ENCODE measurements around the gene OSBPL10. TPM values are rescaled to one million over a fixed set of nuclear protein-coding genes. Genes with fewer than 3 reads are reported as not detected.

The OSBPL10 gene
- total RNA-seq, 1 donor from 2014 or later = 5.8 TPM

DNA sequence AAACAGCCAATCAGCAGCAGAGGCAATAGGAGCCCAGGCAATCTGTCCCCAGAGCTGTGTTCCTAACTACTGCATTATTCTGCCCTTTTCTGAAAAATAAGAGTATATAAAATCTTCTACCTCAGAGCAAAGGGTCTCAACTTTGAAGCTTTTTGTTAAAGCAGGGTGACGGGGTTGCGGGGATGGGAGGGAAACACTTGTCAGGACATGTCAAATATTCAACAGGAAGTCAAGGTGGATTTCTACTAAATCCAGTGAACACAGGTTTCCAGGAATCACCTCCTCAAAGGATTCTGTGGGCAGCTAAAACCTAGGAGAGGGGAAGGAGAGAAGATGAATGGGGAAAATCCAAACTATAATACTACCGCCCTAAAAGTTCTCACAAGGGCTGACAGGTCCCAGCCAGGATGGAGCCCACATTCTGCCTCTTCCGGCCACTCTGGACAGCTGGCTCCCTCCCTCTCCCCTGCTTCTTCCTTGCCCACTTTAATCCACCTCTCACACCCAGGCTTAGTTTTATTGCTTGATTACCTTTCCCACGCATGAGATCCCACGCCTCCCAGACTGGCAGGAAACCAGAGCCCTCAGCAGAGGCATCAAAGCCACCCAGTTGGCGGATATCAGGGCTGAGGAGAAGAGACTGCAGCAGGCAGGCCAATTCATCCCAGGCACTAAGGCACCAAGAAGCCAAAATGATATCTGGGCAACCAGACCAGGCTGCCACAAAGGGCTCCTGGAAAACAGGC is 77.2 kb downstream of the OSBPL10 start:
- DNase-seq (ENCODE audit: low spot score) = no peak
- intact Hi-C loops (cut with DNase I) = no loop called here

- DNase-seq (ENCODE audit: low spot score) = no peak
- intact Hi-C loops (cut with DNase I) = no loop called here
Observed at GRCh38 chr3:31900583-31900982, 80.5 kb downstream of the OSBPL10 start.

DNA sequence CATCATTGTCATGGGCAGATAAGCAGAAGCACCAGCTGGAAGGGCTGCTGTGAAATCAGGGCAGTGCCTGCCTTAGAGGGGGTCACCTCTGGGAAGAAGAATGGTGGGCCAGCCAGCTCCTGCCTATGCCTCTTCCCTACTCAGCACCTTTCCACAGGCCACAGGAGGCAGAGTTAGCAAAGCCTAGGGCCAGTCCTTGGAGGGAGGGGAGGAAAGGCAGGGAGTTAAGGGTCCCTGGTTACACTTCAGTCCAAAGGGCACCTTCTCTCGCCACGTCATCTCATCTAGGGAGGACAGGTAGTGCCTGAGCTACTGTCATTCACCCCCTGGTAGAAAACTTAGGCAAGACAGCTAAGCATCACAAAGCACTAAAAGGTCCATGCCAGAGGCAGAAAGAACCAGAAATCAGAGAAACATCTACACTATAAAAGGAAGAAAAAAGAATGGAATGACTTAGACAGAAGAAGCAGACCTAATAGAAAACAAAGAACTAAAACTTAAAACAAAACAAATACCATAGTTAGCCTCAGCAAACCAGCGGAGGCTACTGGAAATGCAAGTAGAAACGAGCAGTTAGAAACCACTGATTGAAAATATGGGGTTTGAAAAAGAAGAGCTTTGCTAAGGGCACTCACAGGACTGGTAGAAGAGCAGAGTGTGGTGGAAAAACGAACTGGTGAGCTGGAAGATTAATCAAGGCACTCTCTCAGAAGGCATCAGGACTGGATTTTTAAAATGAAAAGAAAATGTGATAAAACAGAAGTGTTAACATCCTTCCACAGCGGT is 84.2 kb downstream of the OSBPL10 start:
- no peak for DNase-seq (ENCODE audit: low spot score)

DNA sequence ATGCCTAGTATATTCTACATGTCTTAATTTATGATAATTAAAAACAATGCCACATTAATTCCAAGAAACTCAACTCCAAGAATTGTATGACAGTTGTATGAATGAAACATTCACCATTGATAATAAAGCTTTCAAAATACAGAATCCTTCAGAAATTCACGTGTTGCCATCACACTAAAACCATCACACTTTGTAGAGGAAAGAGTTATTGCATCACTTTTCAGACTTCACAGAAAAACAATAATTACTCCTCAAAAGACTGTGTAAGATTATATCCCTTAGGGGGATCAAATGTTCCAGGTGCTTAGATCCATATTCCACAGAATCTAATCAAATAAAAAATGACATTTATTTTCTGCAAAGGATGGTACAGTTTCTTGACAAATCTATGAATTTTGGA is 85.0 kb downstream of the OSBPL10 start:
- intact Hi-C loops (cut with DNase I) = no loop called here
- DNase-seq (ENCODE audit: low spot score) = no peak

More for the DNA sequence above, 84.2 kb downstream of the OSBPL10 start:
- intact Hi-C loops (cut with DNase I) = no loop called here

DNA sequence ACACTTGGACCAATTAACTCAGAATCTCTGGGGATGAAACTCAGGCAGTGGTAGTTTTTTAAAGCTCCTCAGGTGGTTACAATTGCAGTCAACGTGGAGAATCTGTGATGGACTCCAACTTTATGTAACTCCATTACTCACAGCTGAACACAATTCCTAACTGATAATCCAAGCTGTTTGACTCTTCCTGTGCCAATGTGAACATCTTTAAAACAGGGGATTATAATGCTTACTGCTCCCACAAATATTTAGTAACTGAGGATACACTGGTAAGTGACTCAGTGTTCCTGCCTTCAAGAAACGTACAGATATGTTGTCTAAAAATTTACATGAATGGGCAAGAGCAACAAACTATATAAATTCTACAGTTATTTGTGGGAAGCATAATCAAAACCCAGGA is 85.6 kb downstream of the OSBPL10 start:
- intact Hi-C loops (cut with DNase I) = no loop called here
- DNase-seq (ENCODE audit: low spot score) = no peak

DNA sequence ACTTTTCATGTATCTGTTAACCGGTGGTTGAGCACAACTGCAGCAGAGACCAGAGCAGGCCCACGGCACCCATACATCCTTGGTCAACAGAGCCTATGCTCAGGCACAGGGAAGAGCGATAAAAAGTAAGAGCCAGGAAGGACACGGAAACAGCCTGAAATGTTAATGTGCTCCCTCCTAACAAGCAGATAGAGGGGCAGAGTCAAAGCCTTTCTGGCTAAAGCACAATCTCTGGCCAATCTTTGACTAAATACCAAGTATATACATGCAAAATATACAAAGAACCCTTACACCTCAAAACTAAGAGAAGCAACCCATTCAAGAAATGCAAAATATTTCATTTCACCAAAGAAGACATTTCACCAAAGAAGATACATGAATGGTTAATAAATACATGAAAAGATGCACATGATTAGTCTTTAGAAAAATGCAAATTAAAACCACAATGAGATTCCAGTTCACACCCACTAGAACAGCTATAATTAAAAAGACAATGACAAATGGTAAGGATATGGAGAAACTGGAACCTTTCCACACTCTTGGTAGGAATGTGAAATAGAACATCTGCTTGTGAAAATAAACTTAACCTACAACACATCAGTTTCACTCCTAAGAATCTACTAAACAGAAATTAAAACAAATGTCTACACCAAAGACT is 88.0 kb downstream of the OSBPL10 start:
- intact Hi-C loops (cut with DNase I) = no loop called here
- DNase-seq (ENCODE audit: low spot score) = no peak

DNA sequence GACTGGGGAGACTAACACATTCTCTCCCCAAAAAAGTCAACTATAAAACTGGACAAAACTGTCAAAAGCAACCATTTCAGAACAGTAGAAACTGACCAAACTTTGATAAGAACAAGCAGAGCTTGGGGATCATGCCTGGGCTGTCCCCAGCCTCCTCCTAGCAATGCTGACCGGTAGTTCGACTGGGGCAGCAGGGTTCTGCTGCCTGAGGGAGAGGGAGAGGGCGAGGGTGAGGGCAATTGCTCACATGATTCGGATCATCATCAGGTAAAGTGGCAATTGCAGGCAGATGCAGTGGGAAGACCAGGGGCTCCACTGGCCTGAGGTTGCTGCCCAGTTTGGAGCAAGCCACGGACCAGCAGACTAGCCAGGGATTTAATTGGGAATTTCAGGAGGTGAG is 88.6 kb downstream of the OSBPL10 start:
- DNase-seq (ENCODE audit: low spot score) = no peak
- intact Hi-C loops (cut with DNase I) = no loop called here

- intact Hi-C loops (cut with DNase I) = no loop called here
- DNase-seq (ENCODE audit: low spot score) = no peak
Observed at GRCh38 chr3:31891876-31892455, 89.1 kb downstream of the OSBPL10 start.

DNA sequence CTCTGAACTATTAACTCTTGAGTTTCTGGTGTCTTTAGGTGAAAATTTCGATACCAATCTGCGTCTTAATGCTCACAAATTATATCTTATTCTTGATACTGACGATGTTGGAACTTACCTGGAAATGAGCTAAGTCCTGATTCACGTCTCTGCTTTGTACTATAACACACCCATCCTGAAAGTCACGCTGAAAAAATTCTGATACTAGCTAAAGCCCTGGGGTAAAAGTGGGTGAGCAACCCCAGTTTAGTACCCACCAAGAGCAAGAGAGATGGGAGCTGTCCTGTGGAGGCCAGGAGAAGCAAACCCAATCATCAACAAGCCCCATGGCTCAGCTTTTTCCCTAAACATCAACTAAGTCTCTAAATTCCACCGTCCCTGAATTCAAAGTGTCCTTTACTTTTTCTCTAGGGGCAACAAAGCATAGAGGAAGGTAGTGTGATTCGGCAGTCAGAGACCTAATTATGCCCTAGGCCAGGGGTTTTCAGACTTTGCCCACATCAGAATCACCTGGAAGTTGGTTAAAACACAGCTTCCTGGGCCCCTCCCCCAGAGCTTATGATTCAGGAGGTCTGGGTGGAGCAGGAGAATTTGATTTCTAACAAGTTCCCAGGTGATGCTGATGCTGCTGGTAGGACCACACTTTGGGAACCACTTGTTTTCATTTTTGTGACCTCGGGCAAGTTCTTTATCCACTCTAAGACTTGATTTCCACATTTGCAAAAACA is 90.2 kb downstream of the OSBPL10 start:
- intact Hi-C loops (cut with DNase I) = no loop called here

DNA sequence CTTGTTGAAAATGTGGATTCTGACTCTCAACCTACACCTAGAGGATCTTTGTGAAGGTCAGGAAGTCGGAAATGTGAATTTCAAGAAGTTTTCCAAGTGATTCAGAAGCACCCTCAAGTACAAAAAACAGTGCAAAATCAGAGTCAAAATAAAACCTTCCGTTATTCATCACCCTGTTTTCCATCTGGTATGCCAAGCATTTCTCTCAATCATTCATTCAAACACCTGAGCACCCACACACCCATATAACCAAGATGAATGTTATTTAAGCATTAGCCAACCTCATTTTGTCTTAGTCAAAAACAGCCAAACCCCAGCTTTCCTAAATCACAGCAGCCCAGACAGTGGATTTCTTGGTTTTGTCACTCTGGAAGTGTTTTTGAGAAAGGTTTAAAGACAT is 91.1 kb downstream of the OSBPL10 start:
- DNase-seq (ENCODE audit: low spot score) = no peak
- intact Hi-C loops (cut with DNase I) = no loop called here

More for the DNA sequence above, 90.2 kb downstream of the OSBPL10 start:
- DNase-seq (ENCODE audit: low spot score) = no peak

DNA sequence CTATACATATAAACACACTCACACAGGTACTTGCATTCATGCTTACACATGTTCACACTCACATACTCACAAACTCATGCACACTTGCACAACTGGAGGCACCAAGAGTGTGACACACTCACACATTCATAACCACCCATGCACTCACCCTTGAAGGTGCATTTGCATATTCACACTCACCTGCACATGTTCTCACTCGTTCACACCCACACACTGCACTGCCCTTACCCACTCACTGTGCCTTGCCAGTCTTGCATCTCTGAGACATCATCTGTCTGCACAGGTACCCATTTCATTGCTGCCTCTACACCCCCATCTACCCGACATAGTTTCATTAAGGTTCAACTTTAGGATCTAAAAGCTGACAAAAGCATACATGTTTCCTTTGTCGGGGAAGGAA is 95.8 kb downstream of the OSBPL10 start:
- intact Hi-C loops (cut with DNase I) = no loop called here
- DNase-seq (ENCODE audit: low spot score) = no peak

DNA sequence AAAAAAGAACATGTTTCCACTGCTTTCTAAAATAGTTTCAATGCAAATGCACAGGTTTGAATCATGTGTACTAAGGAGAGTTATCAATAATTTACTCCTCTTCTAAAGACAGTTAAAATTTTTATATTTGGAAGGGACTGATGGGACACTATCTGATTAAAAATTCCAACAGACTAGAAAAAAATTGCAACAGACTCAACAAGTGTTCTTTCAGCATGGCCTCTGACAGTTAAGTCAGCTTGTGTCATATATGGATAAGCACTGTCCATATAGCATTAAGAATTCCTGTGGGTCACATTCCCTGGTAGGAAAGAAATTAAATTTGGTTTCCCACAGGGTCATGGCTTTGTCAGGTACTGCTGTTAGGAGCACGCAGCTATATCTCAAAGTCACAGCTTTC is 96.8 kb downstream of the OSBPL10 start:
- intact Hi-C loops (cut with DNase I) = no loop called here
- no peak for DNase-seq (ENCODE audit: low spot score)

GRCh38 chr3:31882895-31883294 is 98.2 kb downstream of the OSBPL10 start:
- intact Hi-C loops (cut with DNase I) = no loop called here

GRCh38 chr3:31882431-31882830 is 98.6 kb downstream of the OSBPL10 start:
- no peak for DNase-seq (ENCODE audit: low spot score)

More at GRCh38 chr3:31882895-31883294, 98.2 kb downstream of the OSBPL10 start:
- DNase-seq (ENCODE audit: low spot score) = no peak

GRCh38 chr3:31880482-31881078 is 100.5 kb downstream of the OSBPL10 start:
- DNase-seq (ENCODE audit: low spot score) = no peak
- intact Hi-C loops (cut with DNase I) = no loop called here

More at GRCh38 chr3:31882431-31882830, 98.6 kb downstream of the OSBPL10 start:
- intact Hi-C loops (cut with DNase I) = no loop called here

GRCh38 chr3:31880020-31880419 is 101.0 kb downstream of the OSBPL10 start:
- intact Hi-C loops (cut with DNase I) = no loop called here

GRCh38 chr3:31879365-31879764 is 101.7 kb downstream of the OSBPL10 start:
- no peak for DNase-seq (ENCODE audit: low spot score)
- intact Hi-C loops (cut with DNase I) = no loop called here

More at GRCh38 chr3:31880020-31880419, 101.0 kb downstream of the OSBPL10 start:
- DNase-seq (ENCODE audit: low spot score) = no peak

DNA sequence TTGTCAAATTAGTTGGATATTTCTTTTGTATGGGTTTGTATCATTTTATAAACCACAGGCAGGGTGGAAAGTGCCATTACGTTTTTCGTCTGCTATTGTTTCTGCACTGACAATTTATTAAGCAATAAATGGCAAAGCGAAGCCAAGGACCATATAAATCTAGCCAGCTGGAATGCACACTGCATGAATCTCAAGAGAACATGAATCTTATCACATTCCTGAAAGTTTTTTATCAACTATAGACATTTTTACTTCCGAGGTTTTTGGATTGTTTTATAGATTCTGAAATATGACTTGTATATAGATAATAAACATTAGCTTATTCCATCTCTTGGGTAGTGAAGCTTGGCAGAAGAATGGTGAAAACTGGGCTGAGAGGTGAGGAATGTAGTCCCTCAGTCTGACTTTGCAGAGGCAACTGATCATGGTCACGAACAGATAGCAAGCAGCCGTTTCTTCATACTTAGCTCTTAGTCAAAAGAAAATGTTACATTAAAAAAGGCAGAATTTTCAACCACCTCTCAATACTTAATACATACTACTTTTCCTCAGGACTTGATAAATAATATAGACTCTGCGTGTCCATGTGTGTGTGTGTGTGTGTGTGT is 102.7 kb downstream of the OSBPL10 start:
- intact Hi-C loops (cut with DNase I) = no loop called here
- no peak for DNase-seq (ENCODE audit: low spot score)

DNA sequence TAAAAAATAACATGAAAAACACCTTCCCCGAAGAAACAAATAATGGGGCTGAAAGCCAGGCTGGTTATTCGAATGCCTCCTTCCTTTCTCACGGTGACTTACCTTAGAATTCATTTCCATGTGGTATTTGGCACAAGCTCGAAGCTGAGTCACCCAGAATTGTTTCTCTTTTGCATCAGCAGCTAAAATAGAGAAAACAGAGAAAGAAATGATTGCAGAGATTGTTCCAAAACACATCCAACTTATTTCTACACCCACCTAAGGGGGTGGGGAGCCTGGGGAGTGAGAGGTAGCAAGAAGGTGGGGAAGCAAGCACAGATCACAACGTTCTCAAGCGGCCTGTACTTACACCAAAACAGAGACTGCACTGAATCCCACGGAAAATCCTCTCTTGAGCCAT is 104.7 kb downstream of the OSBPL10 start:
- intact Hi-C loops (cut with DNase I) = no loop called here
- no peak for DNase-seq (ENCODE audit: low spot score)

Data from cardiac septum (tissue), 1 donor.